ENCODE results near the gene PIK3CB. TPM values are rescaled to one million over a fixed set of nuclear protein-coding genes. Genes with fewer than 3 reads are reported as not detected.
"Not testable (repeated sequence)": the region's sequence is repeated elsewhere in the genome, so short reads cannot be mapped to it uniquely, and the experiment has no call there.

PIK3CB gene
- total RNA-seq, 1 experiment from 2014 or later = 35.6 TPM

DNA sequence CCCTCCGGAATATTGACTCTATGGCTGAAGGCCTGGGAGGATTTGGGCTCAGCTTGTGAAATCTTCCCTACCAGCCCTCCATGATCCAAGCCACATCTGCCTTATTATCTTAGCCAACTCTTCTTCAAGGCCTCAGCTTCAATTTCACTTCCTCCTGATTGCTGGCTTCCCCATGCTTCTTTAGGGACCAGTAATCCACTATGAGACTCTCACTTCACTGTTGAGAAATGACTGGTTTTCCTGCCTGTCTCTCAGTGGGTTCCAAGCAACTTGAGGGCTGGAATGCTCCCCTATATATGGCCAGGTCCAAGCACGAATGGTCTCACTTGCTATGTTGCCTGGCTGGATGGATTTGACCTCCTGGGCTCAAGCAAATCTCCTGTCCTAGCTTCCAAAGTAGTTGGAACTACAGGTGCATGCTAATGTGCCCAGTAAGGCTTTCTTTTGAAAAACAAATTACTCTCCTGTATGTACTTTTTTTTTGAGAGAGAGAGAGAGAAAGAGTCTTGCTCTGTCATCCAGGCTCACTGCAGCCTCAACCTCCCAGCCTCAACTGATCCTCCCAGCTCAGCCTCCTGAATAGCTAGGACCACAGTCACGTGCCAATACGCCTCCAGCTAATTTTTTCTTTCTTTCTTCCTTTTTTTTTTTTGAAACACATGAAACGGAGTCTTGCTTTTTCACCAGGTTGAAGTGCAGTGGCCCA, 7.9 kb upstream of the PIK3CB start:
- no peak overlapping the region for H2BK120ac ChIP-seq (ENCODE audit: low read depth, low read length, poor library complexity, severe bottlenecking)
- H3K56ac ChIP-seq (ENCODE audit: insufficient read length, low read depth, low read length) = no peak overlapping the region
- no peak overlapping the region for H3K14ac ChIP-seq (ENCODE audit: insufficient read depth, low read length)
- TF ChIP-seq, protein P1, sequence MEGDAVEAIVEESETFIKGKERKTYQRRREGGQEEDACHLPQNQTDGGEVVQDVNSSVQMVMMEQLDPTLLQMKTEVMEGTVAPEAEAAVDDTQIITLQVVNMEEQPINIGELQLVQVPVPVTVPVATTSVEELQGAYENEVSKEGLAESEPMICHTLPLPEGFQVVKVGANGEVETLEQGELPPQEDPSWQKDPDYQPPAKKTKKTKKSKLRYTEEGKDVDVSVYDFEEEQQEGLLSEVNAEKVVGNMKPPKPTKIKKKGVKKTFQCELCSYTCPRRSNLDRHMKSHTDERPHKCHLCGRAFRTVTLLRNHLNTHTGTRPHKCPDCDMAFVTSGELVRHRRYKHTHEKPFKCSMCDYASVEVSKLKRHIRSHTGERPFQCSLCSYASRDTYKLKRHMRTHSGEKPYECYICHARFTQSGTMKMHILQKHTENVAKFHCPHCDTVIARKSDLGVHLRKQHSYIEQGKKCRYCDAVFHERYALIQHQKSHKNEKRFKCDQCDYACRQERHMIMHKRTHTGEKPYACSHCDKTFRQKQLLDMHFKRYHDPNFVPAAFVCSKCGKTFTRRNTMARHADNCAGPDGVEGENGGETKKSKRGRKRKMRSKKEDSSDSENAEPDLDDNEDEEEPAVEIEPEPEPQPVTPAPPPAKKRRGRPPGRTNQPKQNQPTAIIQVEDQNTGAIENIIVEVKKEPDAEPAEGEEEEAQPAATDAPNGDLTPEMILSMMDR (conservative IDR thresholded peaks at IDR 0.05) = no peak
- H3K9ac ChIP-seq (ENCODE audit: extremely low read depth, insufficient read length, low read length) = no peak overlapping the region
- H3K79me1 ChIP-seq (ENCODE audit: insufficient read depth, low read depth, low read length, poor library complexity, severe bottlenecking) = no peaks in the 10 kb centered on the region
- no peak overlapping the region for H2AFZ ChIP-seq (ENCODE audit: low read length)
- H2BK20ac ChIP-seq (ENCODE audit: low read depth, low read length, poor library complexity, severe bottlenecking) = no peak overlapping the region
- Mint-ChIP-seq H3K27ac (peak overlapping the region; percentile 52 to 89 (median 79); a peak in 6 of 7 replicates), H3K36me3 (ENCODE audit: insufficient read depth in 1 of 3, low read depth in 3 of 3) (no peaks in the 10 kb centered on the region; a peak in 1 of 7 replicates), H3K4me1 (peaks cover 31 to 43% of the 10 kb centered on the region in 2 experiments), H3K27me3 (ENCODE audit: low read depth) (no peaks in the 10 kb centered on the region), H3K9me3 (no peaks in the 10 kb centered on the region), H3K4me3 (no peak overlapping the region; a peak in 1 of 5 replicates)
- H3K4ac ChIP-seq (ENCODE audit: low read depth, low read length) = no peak overlapping the region
- no peak overlapping the region for H3K23ac ChIP-seq (ENCODE audit: insufficient read length, low read depth, low read length)
- no peak overlapping the region for H3K18ac ChIP-seq (ENCODE audit: insufficient read length, low read depth, low read length)
- no peaks in the 10 kb centered on the region for H4K20me1 ChIP-seq (ENCODE audit: control insufficient read depth, insufficient read depth, insufficient read length)
- no peaks in the 10 kb centered on the region for H3K79me2 ChIP-seq (ENCODE audit: insufficient read depth, low read length)
- no peak for DNase-seq
- no peak overlapping the region for H2BK15ac ChIP-seq (ENCODE audit: low read depth, low read length)
- no peak overlapping the region for H3K27ac ChIP-seq (ENCODE audit: insufficient read length, low read depth, low read length)
- H3K23me2 ChIP-seq (ENCODE audit: insufficient read length, low read depth, low read length, poor library complexity, severe bottlenecking) = no peaks in the 10 kb centered on the region
- H4K91ac ChIP-seq (ENCODE audit: insufficient read length, low read depth, low read length) = no peak overlapping the region
- H2AK5ac ChIP-seq (ENCODE audit: insufficient read length, low read length) = no peak overlapping the region
- H2BK5ac ChIP-seq (ENCODE audit: insufficient read length, low read length) = no peak overlapping the region
- H3T11ph ChIP-seq (ENCODE audit: low read length) = no peak overlapping the region
- H2BK12ac ChIP-seq (ENCODE audit: insufficient read length, low read depth, low read length) = no peak overlapping the region
- H3K4me2 ChIP-seq (ENCODE audit: insufficient read depth, insufficient read length, low read length) = no peak overlapping the region
- WGBS (ENCODE audit: extremely low coverage, insufficient read length, low lambda C conversion rate) = no CpG with 5 or more reads among the region's 5 CpGs
- no peak overlapping the region for H4K8ac ChIP-seq (replicated peaks; ENCODE audit: insufficient read length, low read depth, low read length)
- H3K9me3 ChIP-seq (ENCODE audit: control insufficient read depth, low read depth, low read length) = no peaks in the 10 kb centered on the region
- no peak overlapping the region for H4K5ac ChIP-seq (ENCODE audit: insufficient read length, low read depth, low read length)
- no peaks in the 10 kb centered on the region for H3K27me3 ChIP-seq (ENCODE audit: insufficient read depth, low read length)
- H3K4me1 ChIP-seq (ENCODE audit: insufficient read depth, low read length) = peaks cover 4% of the 10 kb centered on the region; the same call in 1 of the 2 replicates

DNA sequence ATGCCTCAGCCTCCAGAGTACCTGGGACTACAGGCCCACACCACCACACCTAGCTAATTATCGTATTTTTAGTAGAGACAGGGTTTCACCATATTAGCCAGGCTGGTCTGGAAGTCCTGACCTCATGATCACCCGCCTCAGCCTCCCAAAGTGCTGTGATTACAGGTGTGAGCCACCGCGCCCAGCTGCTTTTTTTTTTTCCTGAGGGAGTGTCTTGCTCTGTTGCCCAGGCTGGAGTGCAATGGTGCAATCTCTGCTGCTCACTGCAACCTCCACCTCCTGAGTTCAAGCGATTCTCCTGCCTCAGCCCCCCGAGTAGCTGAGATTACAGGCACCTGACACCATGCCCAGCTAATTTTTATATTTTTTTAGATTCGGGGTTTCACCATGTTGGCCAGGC, 3.7 kb upstream of the PIK3CB start:
- DNase-seq; H3K4me3 Mint-ChIP-seq; H3K27me3 ChIP-seq (ENCODE audit: insufficient read depth, low read length); H3K18ac ChIP-seq (ENCODE audit: insufficient read length, low read depth, low read length); H3K79me2 ChIP-seq (ENCODE audit: insufficient read depth, low read length); H3T11ph ChIP-seq (ENCODE audit: low read length); H4K8ac ChIP-seq (replicated peaks; ENCODE audit: insufficient read length, low read depth, low read length); H3K4me2 ChIP-seq (ENCODE audit: insufficient read depth, insufficient read length, low read length); H3K23ac ChIP-seq (ENCODE audit: insufficient read length, low read depth, low read length); H2BK5ac ChIP-seq (ENCODE audit: insufficient read length, low read length); H3K14ac ChIP-seq (ENCODE audit: insufficient read depth, low read length); H4K20me1 ChIP-seq (ENCODE audit: control insufficient read depth, insufficient read depth, insufficient read length); H3K27me3 Mint-ChIP-seq (ENCODE audit: low read depth); H3K36me3 Mint-ChIP-seq (ENCODE audit: insufficient read depth in 1 of 3, low read depth in 3 of 3); H3K9me3 Mint-ChIP-seq; H2BK120ac ChIP-seq (ENCODE audit: low read depth, low read length, poor library complexity, severe bottlenecking); H4K91ac ChIP-seq (ENCODE audit: insufficient read length, low read depth, low read length); H2BK15ac ChIP-seq (ENCODE audit: low read depth, low read length); H4K5ac ChIP-seq (ENCODE audit: insufficient read length, low read depth, low read length); H3K79me1 ChIP-seq (ENCODE audit: insufficient read depth, low read depth, low read length, poor library complexity, severe bottlenecking); H2AK5ac ChIP-seq (ENCODE audit: insufficient read length, low read length); H3K4me1 ChIP-seq (ENCODE audit: insufficient read depth, low read length); H3K4ac ChIP-seq (ENCODE audit: low read depth, low read length); H2AFZ ChIP-seq (ENCODE audit: low read length); H3K9me3 ChIP-seq (ENCODE audit: control insufficient read depth, low read depth, low read length); H3K27ac ChIP-seq (ENCODE audit: insufficient read length, low read depth, low read length); H3K9ac ChIP-seq (ENCODE audit: extremely low read depth, insufficient read length, low read length); H2BK12ac ChIP-seq (ENCODE audit: insufficient read length, low read depth, low read length); H2BK20ac ChIP-seq (ENCODE audit: low read depth, low read length, poor library complexity, severe bottlenecking); H3K56ac ChIP-seq (ENCODE audit: insufficient read length, low read depth, low read length): not testable (repeated sequence)
- WGBS (ENCODE audit: extremely low coverage, insufficient read length, low lambda C conversion rate) = no CpG with 5 or more reads among the region's 7 CpGs
- H3K27ac Mint-ChIP-seq = 0 out of 7 replicates have a peak overlapping the region, but pooled peaks of 1 of the 3 experiments have one; percentile 74
- peaks cover 20 to 29% of the 10 kb centered on the region in 2 experiments for H3K4me1 Mint-ChIP-seq
- H3K23me2 ChIP-seq (ENCODE audit: insufficient read length, low read depth, low read length, poor library complexity, severe bottlenecking) = peaks cover 14% of the 10 kb centered on the region
